Right hindlimb (tissue), 1 donor: ENCODE data around the gene SAMD14.

Experiments
- DNase-seq: peaks from one replicate; pipeline ENCODE4 v3.0.0-alpha.2; 2018

Gene SAMD14

DNA sequence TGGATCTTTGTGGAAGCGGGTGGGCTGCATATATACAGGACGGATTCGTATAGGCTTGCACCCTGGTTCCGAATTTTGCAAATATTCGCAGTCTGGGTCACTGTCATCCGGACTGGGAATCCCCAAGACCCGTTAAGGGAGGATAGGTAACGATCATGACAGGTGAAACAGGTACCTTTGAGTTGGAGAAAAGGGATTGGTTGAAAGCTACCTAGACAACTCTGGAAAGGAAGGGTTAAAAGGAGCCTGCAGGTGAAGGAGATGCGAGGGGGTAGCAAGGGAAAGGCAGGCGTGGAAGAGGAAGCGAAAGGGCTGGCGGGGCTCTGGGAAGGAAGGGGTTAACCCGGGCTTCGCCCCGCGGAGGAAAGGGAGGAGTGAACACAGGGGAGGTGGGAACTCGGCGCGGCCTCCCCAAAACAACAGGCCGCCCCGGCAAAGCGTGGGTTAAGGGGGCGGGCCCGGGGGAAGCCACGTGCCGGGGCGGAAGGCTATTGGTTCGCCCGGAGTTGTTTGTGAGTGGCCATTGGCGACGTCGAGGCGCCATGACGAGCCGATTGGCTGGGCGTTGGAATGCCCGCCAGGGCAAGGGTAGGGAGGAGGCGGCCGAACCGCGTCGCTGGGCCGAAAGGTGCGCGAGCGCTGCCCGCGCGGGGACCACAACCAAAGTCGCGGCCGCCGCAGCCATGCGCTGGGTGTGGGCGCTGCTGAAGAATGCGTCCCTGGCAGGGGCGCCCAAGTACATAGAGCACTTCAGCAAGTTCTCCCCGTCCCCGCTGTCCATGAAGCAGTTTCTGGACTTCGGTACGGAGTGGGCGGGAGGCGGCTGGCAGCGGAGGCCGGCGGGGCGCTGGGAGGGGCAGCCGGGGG lies 35.0 kb downstream of the SAMD14 start, which contains the start of gene PDK2:
Gene PDK2, plus strand, starts transcription at position 599 of the 867 bp plus-strand sequence. Its CDS starts 85 bp downstream, at position 684.
- peak; percentile 98 for DNase-seq

DNA sequence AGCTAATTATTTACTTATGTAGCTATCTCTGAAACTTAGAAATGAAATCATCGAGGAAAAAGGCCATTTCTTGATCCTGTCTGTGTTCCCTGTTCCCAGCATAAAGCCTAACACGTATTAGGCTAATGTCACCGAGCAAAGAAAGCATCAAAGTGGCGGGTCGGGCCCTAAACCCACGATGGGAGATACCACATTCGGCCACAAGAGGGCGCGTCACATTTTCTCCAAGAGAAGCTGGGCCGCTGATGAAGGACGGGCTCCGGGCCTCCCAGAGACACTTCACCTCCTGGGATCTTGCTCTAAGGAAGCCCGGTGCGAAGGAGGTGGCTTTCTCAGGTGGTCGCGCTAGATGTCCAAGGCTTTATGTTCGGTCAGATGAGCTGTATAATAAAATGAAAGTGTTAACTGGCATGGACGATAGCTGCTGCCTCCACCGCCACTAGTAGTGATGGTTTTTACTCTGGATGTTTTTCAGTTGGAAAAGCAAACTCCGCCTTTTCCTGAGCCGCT lies 35.7 kb downstream of the SAMD14 start:
- peak; percentile 91 for DNase-seq

DNA sequence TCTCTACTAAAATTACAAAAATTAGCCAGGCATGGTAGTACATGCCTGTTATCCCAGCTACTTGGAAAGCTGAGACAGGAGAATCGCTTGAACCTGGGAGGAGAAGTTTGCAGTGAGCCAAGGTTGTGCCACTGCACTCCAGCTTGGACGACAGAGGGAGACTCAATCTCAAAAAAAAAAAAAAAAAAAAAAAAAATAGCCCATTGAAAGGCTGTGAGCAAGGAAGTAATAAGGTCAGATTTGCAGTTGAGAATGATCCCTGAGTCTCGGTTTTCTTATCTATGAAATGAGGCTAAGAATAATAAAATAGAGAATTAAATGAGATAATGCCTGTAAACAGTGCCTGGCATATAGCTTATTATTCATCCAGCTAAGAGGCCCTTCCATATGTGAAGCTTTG lies 36.2 kb downstream of the SAMD14 start:
- DNase-seq = no peak

DNA sequence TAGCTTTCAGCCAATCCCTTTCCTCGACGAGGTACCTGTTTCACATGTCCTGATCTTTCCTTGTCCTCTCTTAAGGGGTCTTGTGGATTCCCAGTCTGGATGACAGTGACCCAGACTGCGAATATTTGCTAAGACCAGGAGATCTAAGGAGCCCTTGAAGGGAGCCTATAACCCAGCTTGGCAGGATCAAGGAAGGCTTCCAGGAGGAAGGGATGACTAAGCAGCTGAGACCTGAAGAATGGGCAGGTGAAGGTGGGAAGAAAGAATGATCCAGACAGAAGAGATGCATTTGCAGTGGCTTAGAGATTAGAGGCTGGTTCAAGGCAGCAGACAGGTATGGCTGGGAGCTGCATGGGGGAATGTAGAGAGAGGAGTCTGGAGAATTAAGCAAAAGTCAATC lies 36.7 kb downstream of the SAMD14 start:
- no peak for DNase-seq

DNA sequence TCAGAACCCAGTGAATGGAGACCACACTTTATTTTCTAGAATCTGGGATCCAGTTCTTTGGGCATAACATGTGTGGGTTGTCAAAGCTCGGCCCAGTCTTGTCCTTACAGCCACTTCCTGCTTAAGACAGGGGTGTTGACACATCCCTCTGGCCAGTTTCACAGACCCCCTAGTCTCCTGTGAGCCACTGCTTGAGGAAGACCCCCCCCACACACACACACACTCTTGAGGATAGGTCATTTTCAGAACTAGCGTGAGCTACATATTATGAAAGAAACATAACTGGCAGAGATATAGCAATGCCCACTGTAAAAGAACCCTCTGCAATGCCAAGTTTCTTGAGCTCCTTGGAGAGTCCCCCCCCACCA lies 38.1 kb downstream of the SAMD14 start:
- DNase-seq = no peak

DNA sequence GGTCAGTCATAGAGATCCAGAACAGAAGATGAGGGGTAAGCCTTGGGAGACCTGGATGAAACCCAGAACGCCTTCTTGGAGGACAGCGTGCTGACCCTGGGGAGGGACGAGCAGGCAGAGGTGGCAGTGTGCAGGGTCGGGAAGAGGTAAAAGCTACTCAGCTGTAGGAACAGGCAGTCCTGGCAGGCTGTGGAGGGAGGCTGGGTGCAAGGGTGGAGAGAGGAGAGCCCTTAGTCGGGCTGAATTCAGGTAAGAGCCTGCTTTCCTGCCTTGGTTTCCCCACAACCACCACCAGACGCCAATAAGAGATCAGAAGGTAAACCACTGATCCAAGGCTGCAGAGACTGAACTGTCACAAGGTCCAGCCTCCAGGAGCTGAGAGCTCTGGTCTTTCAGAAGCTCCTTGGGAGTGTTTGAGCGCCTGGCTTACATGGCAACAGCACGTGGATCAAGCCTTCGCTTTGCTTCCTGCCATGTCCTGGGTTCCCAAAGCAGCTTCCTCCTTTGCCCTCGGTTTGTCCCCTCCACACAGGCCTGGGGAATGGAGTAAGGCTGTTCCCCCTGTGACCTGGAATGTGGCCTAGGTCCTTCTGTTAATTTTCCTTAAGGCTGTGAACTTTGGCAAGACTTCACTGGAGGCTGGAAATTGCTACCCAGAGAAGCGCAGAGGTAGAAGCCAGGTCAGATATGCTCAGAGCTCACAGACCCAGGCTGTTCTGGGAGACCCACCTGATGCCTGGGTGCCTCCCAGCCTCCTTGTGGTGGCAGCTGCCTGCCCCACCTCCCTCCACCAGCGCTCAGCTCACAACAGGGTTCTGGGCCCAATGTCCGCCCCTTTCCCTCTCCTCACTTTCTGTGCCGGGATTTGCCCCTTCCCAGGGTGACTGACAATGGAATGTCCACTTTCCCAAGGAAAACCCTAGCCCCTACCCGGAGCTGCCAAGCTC lies 38.7 kb downstream of the SAMD14 start:
- DNase-seq = no peak

DNA sequence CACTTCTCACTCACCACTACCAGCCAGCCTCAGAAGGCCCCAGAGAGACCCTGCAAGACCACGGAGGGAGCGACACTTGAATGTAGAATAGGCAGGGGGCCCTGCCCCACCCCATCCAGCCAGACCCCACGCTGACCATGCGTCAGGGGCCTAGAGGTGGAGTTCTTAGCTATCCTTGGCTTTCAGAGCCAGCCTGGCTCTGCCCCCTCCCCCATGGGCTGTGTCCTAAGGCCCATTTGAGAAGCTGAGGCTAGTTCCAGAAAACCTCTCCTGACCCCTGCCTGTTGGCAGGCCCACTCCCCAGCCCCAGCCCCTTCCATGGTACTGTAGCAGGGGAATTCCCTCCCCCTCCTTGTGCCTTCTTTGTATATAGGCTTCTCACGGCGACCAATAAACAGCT lies 39.9 kb downstream of the SAMD14 start:
- no peak for DNase-seq

DNA sequence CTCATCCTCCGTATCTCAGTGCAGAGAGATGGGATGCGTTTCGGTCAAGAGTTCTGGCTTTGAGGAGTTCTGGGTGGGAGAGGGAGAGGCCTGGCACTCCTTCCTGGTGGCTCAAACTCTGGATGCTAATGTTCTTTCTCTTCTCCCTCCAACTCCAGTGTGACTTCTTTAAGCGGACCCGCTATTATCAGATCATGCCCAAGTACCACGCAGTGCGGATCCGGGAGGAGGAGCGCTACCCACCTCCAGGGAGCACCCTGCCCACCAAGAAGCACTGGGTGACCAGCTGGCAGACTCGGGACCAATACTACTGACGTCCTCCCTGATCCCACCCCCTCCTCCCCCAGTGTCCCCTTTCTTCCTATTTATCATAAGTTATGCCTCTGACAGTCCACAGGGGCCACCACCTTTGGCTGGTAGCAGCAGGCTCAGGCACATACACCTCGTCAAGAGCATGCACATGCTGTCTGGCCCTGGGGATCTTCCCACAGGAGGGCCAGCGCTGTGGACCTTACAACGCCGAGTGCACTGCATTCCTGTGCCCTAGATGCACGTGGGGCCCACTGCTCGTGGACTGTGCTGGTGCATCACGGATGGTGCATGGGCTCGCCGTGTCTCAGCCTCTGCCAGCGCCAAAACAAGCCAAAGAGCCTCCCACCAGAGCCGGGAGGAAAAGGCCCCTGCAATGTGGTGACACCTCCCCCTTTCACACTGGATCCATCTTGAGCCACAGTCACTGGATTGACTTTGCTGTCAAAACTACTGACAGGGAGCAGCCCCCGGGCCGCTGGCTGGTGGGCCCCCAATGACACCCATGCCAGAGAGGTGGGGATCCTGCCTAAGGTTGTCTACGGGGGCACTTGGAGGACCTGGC lies 40.8 kb downstream of the SAMD14 start:
- DNase-seq = no peak

DNA sequence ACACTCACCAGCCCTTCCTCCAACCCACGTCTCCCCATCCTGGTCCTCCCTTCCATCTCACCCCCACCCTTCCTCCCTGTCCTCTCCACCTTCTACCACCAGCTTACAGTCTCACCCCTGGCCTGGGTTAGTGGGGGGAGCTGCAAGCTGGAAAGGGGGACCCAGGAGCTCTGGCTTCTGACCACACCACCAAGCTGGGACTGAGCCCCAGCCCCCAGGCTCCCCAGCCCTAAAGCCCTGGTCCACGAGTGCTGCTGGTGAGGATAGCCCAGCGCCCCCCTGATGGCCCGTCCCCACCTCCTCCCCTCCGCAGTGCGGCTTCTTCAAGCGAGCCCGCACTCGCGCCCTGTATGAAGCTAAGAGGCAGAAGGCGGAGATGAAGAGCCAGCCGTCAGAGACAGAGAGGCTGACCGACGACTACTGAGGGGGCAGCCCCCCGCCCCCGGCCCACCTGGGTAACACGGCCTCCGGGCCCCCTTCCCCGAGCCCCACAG lies 42.0 kb downstream of the SAMD14 start:
- no peak for DNase-seq

DNA sequence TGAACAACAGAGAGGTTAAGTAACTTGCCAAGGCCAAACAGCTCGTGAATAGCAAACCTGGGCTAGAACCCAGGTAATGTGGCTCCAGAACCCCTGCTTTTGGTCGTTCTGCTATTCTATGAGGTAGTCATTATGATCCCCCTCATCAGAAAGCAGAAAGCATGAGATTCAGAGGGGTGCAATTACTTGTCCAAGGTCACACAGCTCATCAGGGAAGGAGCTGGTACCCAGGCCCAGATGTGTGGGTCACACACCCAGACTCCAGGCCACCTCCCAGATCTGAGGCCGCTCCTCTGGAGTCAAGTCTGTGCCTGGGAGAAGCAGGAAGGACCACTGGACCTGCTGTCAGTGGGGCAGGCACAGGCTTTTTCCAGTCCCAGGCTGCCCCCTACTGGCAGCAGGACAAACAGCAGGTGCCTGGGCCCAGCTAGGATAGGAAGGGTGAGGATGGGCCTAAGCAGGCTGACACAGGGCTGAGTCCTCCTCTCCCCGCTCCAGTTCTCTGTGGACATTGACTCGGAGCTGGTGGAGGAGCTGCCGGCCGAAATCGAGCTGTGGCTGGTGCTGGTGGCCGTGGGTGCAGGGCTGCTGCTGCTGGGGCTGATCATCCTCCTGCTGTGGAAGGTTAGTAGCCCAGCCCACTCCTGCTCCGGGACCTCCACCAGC lies 42.6 kb downstream of the SAMD14 start:
- peak; percentile 80 for DNase-seq

DNA sequence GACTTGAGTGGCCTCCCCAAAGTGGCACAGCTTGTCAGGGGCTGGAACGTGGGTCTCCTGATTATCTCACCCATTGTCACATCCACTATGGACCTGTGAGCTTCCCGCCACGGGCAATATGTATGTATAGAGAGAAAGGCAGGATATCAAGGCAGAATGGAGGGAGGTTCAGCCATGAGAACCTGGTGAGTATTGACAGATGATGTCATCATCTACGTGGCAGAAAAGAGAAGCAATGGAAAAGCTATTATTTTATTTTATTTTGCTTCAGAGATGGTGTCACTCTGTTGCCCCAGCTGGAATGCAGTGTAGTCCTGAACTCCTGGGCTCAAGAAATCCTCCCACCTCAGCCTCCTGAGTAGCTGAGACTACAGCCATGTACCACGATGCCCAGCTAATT lies 48.2 kb downstream of the SAMD14 start:
- DNase-seq = no peak

DNA sequence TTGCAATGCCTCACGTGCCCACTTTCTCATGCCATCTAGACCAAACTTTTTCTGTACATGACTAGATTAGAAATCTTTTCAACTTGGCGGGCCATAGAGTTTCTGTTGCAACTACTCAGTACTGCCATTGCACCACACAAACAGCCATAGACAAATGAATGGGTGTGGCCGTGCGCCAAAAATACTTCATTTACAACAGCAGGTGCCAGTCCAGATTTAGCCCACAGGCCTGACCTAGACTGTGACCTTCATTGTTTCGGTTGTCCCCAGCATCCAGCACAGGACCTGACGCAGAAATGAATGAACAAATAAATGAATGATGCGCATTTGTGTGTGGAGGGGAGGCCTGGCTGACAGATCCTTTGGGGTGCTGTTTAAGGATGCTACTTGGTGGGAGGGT lies 49.1 kb downstream of the SAMD14 start:
- no peak for DNase-seq

DNA sequence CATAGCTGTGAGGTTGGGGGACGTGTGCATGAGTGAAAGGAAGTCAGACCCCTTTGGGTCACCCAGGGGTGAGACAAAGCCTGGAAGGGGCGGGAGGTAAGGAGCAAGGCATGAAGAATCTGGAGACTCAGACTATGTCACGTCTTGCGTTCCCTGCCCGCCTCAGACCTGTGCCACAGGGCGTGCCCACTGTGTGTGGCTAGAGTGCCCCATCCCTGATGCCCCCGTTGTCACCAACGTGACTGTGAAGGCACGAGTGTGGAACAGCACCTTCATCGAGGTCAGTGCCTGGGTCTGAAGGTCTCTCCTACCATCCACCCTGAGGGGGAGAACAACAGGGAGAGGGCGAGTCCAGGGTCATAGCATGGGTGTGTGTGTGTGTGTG lies 49.9 kb downstream of the SAMD14 start:
- DNase-seq = no peak

DNA sequence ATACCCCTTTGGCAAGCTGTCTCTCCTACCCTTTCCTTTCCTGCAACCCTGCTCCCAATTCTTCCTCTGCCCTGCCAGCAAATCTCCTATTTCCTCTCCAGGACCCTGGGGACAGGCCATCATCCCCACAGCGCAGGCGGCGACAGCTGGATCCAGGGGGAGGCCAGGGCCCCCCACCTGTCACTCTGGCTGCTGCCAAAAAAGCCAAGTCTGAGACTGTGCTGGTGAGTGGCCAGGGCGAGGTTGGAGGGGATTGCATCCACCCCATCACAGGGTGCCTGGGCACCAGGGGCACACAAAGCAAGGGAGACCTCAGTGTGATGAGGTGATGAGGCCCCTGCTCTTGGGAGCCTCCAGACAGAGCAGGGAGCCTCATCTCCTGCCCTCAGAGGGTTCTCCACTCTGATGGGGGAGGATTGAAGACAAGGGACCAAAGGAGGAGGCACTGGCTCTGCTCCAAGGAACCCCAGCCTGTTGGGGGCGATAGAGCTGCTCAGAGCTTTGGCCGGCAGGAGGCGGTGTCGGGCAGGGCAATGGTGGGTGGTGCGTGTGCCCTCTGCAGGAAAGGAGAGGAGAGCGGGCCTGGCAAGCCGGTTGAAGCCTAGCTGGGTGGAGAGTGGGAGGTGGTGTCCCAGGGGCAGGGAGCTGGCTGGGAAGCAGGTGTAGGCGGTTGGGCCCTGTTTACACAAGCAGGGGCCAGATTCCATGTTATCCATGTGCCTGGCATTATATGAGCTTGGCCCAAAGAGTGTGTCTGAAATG lies 50.4 kb downstream of the SAMD14 start:
- DNase-seq = no peak

DNA sequence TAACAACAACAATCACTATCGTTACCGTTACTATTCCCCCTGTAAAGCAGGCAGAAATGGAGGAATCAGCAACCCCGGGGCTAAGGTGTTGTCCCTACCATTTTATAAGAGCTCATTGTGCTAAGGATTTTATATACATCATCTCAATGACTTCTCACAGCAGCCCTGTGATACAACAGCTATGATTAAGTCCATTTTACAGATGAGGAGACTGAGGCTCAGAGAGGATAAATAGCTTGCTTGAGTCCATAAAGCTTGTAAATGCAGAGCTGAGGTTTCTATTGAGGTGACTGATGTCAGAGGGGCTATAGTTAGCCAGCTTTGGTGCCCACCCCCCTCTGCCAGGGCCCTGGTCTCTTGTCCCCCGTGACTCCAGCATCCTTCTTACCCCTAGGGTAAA lies 51.5 kb downstream of the SAMD14 start:
- no peak for DNase-seq

DNA sequence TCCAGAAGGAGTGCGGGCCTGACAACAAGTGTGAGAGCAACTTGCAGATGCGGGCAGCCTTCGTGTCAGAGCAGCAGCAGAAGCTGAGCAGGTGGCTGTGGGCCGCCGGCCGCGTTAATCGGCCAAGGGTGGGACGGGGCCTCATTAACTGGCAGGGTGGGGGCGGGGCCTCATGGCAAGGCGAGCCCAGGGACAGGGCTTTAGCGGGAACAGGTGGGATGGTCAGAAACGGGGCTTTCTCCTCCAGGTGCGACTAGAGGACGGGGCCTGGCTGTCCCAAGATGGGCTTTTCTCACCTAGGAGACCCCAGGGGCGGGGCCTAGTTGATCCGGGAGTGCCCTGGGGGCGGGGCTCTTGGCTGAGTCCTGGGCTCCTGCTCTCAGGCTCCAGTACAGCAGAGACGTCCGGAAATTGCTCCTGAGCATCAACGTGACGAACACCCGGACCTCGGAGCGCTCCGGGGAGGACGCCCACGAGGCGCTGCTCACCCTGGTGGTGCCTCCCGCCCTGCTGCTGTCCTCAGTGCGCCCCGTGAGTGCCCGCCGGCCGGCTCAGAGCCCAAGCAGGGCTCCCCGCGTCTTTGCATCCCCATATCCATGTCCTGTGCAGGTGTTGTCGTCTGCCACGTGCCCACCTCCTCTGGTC lies 53.2 kb downstream of the SAMD14 start:
- DNase-seq = no peak

DNA sequence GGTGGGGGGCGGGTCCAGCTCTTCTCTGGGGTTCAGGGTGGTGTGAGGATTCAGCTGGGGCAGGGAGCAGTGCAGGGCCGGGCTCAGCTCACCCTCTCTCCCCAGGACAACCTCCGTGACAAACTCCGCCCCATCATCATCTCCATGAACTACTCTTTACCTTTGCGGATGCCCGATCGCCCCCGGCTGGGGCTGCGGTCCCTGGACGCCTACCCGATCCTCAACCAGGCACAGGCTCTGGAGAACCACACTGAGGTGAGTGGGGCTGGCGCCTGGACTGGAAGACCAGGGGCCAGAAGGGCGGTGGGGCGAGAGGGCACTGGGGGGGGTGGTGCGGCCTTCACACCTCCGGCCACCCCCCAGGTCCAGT lies 53.8 kb downstream of the SAMD14 start:
- DNase-seq = no peak

DNA sequence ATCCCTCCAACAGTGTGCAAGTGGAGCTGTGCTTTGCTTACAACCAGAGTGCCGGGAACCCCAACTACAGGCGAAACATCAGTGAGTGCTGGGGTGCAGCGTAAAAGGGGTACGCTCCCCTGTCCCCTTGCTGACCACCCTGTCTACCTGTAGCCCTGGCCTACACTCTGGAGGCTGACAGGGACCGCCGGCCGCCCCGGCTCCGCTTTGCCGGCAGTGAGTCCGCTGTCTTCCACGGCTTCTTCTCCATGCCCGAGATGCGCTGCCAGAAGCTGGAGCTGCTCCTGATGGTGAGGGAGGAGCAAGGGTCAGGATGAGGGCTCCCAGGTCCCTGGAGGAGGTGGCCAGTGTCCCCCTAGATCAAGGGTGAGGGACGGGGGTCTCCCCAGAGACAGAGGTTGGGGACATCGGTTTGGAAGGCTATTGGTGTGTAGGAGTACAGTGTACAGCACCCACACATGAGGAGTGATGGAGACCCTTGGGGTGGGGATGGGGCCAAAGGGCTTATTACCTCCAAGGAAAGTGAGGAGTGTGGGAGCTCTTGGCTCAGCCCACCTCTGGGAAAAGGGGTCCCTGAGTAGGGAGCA lies 54.4 kb downstream of the SAMD14 start:
- DNase-seq = no peak

DNA sequence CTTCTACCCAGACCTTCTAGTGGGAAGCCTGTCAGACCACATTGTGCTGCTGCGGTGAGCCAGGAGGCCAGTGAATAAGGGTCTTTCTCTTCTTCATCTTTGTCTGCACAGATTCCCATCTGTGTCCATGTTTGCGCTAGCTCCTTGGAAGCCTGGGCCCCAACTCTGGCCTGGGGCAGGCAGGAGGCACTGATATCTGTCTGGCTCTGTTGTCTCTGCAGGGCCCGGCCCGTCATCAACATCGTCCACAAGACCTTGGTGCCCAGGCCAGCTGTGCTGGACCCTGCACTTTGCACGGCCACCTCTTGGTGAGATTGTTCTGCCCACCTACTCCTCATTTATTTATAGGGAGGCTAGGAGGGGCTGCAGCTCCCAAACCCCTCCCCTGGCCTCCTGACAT lies 55.7 kb downstream of the SAMD14 start:
- no peak for DNase-seq

DNA sequence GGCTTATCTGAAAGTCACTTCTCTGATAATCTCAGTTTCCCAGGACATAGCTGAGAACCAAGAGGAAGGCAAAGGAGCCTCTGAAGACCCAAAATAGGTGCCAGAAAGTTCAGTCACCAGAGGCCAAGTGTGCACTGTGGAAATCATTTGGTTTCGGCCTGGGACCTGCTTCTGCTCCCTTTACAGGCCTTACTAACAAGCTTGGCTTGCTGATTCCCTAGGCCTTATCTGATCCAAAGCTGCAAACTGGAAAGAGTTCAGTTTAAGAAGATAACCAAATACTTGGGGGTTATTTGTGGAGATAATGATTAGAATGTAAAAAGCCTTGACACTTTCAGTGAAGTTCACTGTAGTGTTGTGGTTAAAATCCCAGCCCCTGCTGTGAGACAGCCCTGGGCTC lies 57.0 kb downstream of the SAMD14 start:
- DNase-seq = no peak
